H4 (cell line): ENCODE data around the gene CANX. TPM values are rescaled to one million over a fixed set of nuclear protein-coding genes. Genes with fewer than 3 reads are reported as not detected.
"Not testable (repeated sequence)": the region's sequence is repeated elsewhere in the genome, so short reads cannot be mapped to it uniquely, and the experiment has no call there.

Experiments
- DNase-seq: peaks from one replicate; pipeline ENCODE4 v3.0.0-alpha.2; 2015; ENCODE audit warnings: low spot score
- total RNA-seq: library from RNA; depleted of rRNA; stranded (reverse); fragments of >200 nt; shearing (Covaris generic); gene quantifications from 2 replicates; pipeline ENCODE4 v1.2.3, GENCODE V29; 2014

CANX gene
- total RNA-seq, 1 experiment from 2014 or later = 1,126 TPM

GRCh38 chr5:179697993-179698934, 503 bp upstream of the CANX start:
- peak; percentile 100 for DNase-seq

GRCh38 chr5:179699616-179700237, 960 bp downstream of the CANX start:
- DNase-seq = peak; percentile 40

GRCh38 chr5:179700401-179700918, 1.7 kb downstream of the CANX start:
- DNase-seq = no peak

- no peak for DNase-seq
Observed at GRCh38 chr5:179716286-179716685, 17.5 kb downstream of the CANX start.

GRCh38 chr5:179720222-179720621, 21.5 kb downstream of the CANX start:
- no peak for DNase-seq

GRCh38 chr5:179724163-179724562, 25.4 kb downstream of the CANX start:
- DNase-seq = no peak

- DNase-seq = no peak
Observed at GRCh38 chr5:179727106-179727505, 28.3 kb downstream of the CANX start.

- no peak for DNase-seq
Observed at GRCh38 chr5:179729303-179729702, 30.5 kb downstream of the CANX start.

GRCh38 chr5:179729727-179730126, 31.0 kb downstream of the CANX start:
- no peak for DNase-seq

- no peak for DNase-seq
Observed at GRCh38 chr5:179730356-179730755, 31.6 kb downstream of the CANX start.

- DNase-seq = no peak
Observed at GRCh38 chr5:179730852-179731251, 32.1 kb downstream of the CANX start.

GRCh38 chr5:179731791-179732411, 33.1 kb downstream of the CANX start:
- DNase-seq = peak; percentile 59

GRCh38 chr5:179732412-179732917, 33.7 kb downstream of the CANX start, which contains the start of gene MAML1:
Gene MAML1, plus strand, starts transcription at chr5:179732822. Its CDS starts 291 bp downstream, at chr5:179733113.
- DNase-seq = peak; percentile 100

- DNase-seq = no peak
Observed at GRCh38 chr5:179732918-179733771, 34.4 kb downstream of the CANX start.

- no peak for DNase-seq
Observed at GRCh38 chr5:179733772-179734126, 35.0 kb downstream of the CANX start.

GRCh38 chr5:179734536-179735164, 35.9 kb downstream of the CANX start:
- no peak for DNase-seq

GRCh38 chr5:179738742-179739141, 40.0 kb downstream of the CANX start:
- no peak for DNase-seq

- DNase-seq = not testable (repeated sequence)
Observed at GRCh38 chr5:179744106-179744505, 45.3 kb downstream of the CANX start.

GRCh38 chr5:179746872-179747271, 48.1 kb downstream of the CANX start:
- no peak for DNase-seq

GRCh38 chr5:179747811-179748210, 49.0 kb downstream of the CANX start:
- no peak for DNase-seq
